Measurements from ENCODE around the gene SLC22A14. TPM values are rescaled to one million over a fixed set of nuclear protein-coding genes. Genes with fewer than 3 reads are reported as not detected.
A peak's percentile ranks its signal among the peaks of the same experiment; 100 is the strongest.

Gene SLC22A14
- total RNA-seq, 3 donors from 2014 or later (not counting 1 experiment from before 2014, with no cell fraction given): 0.20 TPM; not detected in 2

DNA sequence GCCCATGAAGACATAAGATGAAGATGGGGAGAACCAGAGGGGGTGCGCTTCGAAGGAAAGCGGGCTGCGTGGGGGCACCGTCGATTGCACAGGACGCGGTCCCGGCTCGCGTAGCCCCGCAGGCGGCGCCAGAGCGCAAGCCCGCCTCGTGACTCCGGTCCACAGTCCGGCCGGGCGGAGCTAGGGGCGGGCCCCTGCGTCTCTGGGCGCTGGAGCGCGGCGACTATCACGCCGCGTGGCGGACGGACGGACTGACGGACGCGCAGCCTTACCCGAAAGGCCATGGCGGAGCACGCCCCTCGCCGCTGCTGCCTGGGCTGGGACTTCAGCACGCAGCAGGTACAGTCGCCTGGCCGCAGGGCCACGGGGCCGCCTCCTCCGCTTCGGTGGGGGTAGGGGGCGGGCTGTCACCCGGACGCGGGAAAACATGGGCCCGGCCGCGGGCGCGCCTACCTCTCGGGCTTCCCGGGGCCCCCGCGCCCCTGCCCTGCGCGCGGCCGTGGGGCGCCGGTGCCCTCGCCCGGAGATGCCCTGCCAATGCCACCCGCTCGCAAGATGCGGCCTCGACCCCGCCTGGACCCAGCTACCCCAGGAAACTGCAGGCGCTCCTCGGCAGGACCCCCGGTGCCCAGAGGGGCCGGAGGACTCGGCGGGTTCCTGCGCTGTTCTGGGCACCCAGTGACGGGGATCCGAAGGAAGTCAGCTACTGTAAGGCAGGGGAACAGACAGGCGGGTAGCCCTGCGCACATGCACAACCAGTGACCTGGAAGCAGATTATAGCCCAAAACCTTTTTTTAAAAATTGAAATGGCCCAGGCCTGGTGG, 64.7 kb downstream of the SLC22A14 start, which contains the start of gene XYLB:
XYLB (plus strand) TSS at position 199 of the 824 bp plus-strand sequence; CDS start at position 283, 84 bp downstream.
- peaks cover 0 to 10% of the 10 kb centered on the region in 2 donors for H3K4me1 Mint-ChIP-seq
- Histone ChIP-seq H3K36me3 (ENCODE audit: control insufficient read depth, insufficient read depth, low read length) (no peaks in the 10 kb centered on the region), H3K27ac (ENCODE audit: low read length) (no peak within 1 kb of the TSS), H3K4me3 (ENCODE audit: low read length) (peak within 1 kb of the TSS; percentile 52), H3K9me3 (ENCODE audit: control insufficient read depth, insufficient read depth, low read length) (no peaks in the 10 kb centered on the region), H3K27me3 (ENCODE audit: control insufficient read depth, insufficient read depth, low read length) (no peaks in the 10 kb centered on the region), H3K4me1 (ENCODE audit: control insufficient read depth, insufficient read depth, low read length) (peaks cover 13% of the 10 kb centered on the region)
- TF ChIP-seq, protein P1, sequence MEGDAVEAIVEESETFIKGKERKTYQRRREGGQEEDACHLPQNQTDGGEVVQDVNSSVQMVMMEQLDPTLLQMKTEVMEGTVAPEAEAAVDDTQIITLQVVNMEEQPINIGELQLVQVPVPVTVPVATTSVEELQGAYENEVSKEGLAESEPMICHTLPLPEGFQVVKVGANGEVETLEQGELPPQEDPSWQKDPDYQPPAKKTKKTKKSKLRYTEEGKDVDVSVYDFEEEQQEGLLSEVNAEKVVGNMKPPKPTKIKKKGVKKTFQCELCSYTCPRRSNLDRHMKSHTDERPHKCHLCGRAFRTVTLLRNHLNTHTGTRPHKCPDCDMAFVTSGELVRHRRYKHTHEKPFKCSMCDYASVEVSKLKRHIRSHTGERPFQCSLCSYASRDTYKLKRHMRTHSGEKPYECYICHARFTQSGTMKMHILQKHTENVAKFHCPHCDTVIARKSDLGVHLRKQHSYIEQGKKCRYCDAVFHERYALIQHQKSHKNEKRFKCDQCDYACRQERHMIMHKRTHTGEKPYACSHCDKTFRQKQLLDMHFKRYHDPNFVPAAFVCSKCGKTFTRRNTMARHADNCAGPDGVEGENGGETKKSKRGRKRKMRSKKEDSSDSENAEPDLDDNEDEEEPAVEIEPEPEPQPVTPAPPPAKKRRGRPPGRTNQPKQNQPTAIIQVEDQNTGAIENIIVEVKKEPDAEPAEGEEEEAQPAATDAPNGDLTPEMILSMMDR (IDR thresholded peaks at IDR 0.05): peak; percentile 83
- peak within 1 kb of the TSS; percentile 85 for H3K4me3 Mint-ChIP-seq
- no peaks in the 10 kb centered on the region for H3K36me3 Mint-ChIP-seq
- DNase-seq: peak; percentile 78 to 83
- intact Hi-C loops (cut with micrococcal nuclease): loop anchor here (2.0 kb wide), 1 partner anchor 134 kb away; no protein-coding TSS in a partner anchor
- 1% methylated on average over 85 of the region's 85 CpGs for WGBS (ENCODE audit: insufficient coverage)
- peak; percentile 98 to 99 (median 99) for ATAC-seq
- no peaks in the 10 kb centered on the region for H3K9me3 Mint-ChIP-seq
- H3K27me3 Mint-ChIP-seq (ENCODE audit: low read depth in 2 of 2): peaks cover 0 to 5% of the 10 kb centered on the region in 2 donors
- H3K27ac Mint-ChIP-seq: peak within 1 kb of the TSS; percentile 18 to 80

DNA sequence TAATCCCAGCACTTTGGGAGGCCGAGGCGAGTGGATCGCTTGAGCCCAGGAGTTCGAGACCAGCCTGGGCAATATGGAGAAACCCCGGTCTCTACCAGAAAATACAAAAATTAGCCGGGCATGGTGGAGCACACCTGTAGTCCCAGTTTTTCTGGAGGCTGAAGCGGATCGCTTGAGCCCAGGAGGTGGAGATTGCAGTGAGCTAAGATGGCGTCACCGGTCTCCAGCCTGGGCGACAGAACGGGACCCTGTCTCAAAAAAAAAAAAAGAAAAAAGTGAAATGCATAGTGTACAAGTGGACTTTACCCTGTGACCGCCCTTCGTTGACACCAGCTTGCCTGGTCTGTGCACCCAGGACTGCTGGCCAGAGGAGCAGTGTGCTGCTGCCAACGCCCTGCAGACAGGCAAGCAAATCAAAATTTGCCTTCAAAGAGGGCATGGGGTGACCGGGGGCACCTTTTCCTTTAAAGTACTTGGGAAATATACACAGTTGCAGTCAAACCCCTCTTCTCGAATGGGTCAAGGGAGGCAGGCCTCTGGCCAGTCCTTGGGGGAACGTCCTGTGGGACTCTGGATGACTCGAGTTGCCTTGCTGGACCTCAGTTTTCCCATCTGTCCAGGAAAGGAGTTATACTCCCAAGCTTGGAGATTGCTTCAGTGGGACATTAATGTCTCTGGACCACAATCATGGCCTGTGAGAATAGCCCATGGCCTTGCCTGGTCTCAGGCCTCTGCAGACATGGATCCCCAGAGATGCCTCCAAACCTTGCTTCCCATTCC, 65.5 kb downstream of the SLC22A14 start:
- Histone ChIP-seq H3K27me3 (ENCODE audit: control insufficient read depth, insufficient read depth, low read length) (no peaks in the 10 kb centered on the region), H3K9me3 (ENCODE audit: control insufficient read depth, insufficient read depth, low read length) (no peaks in the 10 kb centered on the region), H3K27ac (ENCODE audit: low read length) (no peak overlapping the region), H3K36me3 (ENCODE audit: control insufficient read depth, insufficient read depth, low read length) (no peaks in the 10 kb centered on the region), H3K4me3 (ENCODE audit: low read length) (peak overlapping the region; percentile 52), H3K4me1 (ENCODE audit: control insufficient read depth, insufficient read depth, low read length) (peaks cover 13% of the 10 kb centered on the region)
- Mint-ChIP-seq H3K4me1 (peaks cover 0 to 10% of the 10 kb centered on the region in 2 donors), H3K9me3 (no peaks in the 10 kb centered on the region), H3K27ac (peak overlapping the region in 1 of 2 donors; percentile 80), H3K27me3 (ENCODE audit: low read depth in 2 of 2) (peaks cover 0 to 5% of the 10 kb centered on the region in 2 donors), H3K36me3 (no peaks in the 10 kb centered on the region), H3K4me3 (peak overlapping the region; percentile 56)
- no peak for DNase-seq
- ATAC-seq: no peak
- intact Hi-C loops (cut with micrococcal nuclease): loop anchor here (2.0 kb wide), 1 partner anchor 133 kb away; no protein-coding TSS in a partner anchor
- TF ChIP-seq, protein P1 (IDR thresholded peaks at IDR 0.05): no peak
- WGBS (ENCODE audit: insufficient coverage): 95% methylated on average over 19 of the region's 19 CpGs

DNA sequence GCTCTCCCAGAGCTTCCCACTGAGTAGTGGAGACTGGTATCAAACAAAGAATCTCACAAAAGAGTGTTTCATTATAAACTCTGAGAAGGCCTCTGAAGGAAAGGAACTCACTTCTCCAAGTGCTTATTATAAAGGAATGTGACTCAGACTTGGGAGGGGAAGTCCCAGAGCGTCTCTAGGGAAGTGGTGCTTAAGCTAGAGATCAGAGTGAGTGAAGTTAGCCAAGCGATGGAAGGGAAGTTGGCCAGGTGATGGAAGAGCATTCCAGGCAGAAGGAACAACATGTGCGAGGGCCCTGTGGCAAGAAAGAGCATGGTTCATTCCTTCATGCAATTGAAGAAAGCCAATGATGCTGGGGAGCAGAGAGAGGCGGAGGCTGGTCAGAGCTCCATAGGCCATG, 66.8 kb downstream of the SLC22A14 start:
- no peak for ATAC-seq
- H3K4me1 ChIP-seq (ENCODE audit: control insufficient read depth, insufficient read depth, low read length): peaks cover 13% of the 10 kb centered on the region
- Mint-ChIP-seq H3K4me1 (peaks cover 0 to 10% of the 10 kb centered on the region in 2 donors), H3K27me3 (ENCODE audit: low read depth in 2 of 2) (peaks cover 0 to 3% of the 10 kb centered on the region in 2 donors), H3K4me3 (no peak overlapping the region), H3K36me3 (no peaks in the 10 kb centered on the region), H3K27ac (no peak overlapping the region), H3K9me3 (no peaks in the 10 kb centered on the region)
- DNase-seq: no peak
- TF ChIP-seq, protein P1 (IDR thresholded peaks at IDR 0.05): no peak
- H3K27me3 ChIP-seq (ENCODE audit: control insufficient read depth, insufficient read depth, low read length): no peaks in the 10 kb centered on the region
- H3K4me3 ChIP-seq (ENCODE audit: low read length): no peak overlapping the region
- H3K36me3 ChIP-seq (ENCODE audit: control insufficient read depth, insufficient read depth, low read length): no peaks in the 10 kb centered on the region
- 83% methylated on average over 4 of the region's 4 CpGs for WGBS (ENCODE audit: insufficient coverage)
- no peaks in the 10 kb centered on the region for H3K9me3 ChIP-seq (ENCODE audit: control insufficient read depth, insufficient read depth, low read length)
- H3K27ac ChIP-seq (ENCODE audit: low read length): no peak overlapping the region
- intact Hi-C loops (cut with micrococcal nuclease): no loop called here

All from natural killer cell (primary cell).